Endothelial cell of umbilical vein (primary cell): ENCODE data around the gene MAPK1IP1L.

Experiments used
- EZH2 ChIP-seq: IDR thresholded peaks from 2 replicates; pipeline ENCODE4 v1.6.1; 2012; ENCODE audit warnings: borderline replicate concordance, low read depth, mild to moderate bottlenecking, moderate library complexity, low read length, inconsistent platforms; ENCODE audit not compliant: severe bottlenecking
- MYC ChIP-seq: IDR thresholded peaks from one replicate; pipeline ENCODE4 v1.6.1; 2011; ENCODE audit warnings: mild to moderate bottlenecking, low read depth, low read length
- POLR2A ChIP-seq: IDR thresholded peaks from 2 replicates; pipeline ENCODE4 v1.6.1; 2012; ENCODE audit warnings: low read depth, mild to moderate bottlenecking, control low read depth, low read length
- TF ChIP-seq, protein P1 (sequence below), 2 donors: IDR thresholded peaks; 1 replicate in 1 of 2; 2 replicates in 1 of 2; pipeline ENCODE4 v1.5.1; 2011; ENCODE audit warnings: low read length in 2 of 2, mild to moderate bottlenecking in 2 of 2, moderate library complexity in 2 of 2, control low read depth in 1 of 2, inconsistent platforms in 1 of 2, low read depth in 1 of 2; ENCODE audit not compliant: insufficient read depth in 1 of 2; ENCODE audit errors: extremely low read depth in 1 of 2

DNA sequence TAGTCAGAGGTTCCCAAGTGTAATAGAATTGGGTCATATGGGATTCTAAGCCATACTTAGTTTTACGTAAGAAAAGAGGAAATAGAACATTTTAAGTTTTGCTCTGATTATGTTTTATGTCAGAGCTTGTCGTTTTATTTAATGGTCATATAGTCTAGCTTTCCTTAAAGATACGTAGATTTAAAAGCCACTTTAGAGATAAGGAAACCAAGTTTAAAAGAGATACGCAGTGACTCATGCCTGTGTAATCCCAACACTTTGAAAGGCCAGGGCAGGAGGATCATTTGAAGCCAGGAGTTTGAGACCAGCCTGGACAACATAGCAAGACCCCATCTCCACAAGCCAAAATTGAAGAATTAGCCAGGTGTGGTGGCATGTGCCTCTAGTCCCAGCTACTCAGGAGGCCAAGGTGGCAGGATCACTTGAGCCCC, 19.5 kb downstream of the MAPK1IP1L start:
- TF ChIP-seq, protein P1, sequence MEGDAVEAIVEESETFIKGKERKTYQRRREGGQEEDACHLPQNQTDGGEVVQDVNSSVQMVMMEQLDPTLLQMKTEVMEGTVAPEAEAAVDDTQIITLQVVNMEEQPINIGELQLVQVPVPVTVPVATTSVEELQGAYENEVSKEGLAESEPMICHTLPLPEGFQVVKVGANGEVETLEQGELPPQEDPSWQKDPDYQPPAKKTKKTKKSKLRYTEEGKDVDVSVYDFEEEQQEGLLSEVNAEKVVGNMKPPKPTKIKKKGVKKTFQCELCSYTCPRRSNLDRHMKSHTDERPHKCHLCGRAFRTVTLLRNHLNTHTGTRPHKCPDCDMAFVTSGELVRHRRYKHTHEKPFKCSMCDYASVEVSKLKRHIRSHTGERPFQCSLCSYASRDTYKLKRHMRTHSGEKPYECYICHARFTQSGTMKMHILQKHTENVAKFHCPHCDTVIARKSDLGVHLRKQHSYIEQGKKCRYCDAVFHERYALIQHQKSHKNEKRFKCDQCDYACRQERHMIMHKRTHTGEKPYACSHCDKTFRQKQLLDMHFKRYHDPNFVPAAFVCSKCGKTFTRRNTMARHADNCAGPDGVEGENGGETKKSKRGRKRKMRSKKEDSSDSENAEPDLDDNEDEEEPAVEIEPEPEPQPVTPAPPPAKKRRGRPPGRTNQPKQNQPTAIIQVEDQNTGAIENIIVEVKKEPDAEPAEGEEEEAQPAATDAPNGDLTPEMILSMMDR (IDR thresholded peaks at IDR 0.05; ENCODE audit: extremely low read depth in 1 of 2, insufficient read depth in 1 of 2, low read depth in 1 of 2, low read length in 2 of 2) = no peak
- no peak for TF ChIP-seq POLR2A
- TF ChIP-seq MYC = no peak
- no peak for TF ChIP-seq EZH2
